Heart left ventricle (tissue), 13 donors: ENCODE data around the gene STK24.

Experiments used
- POLR2A ChIP-seq, 2 donors: fragments of 450-650 bp; IDR thresholded peaks; one replicate each; pipeline ENCODE4 v1.6.1; 2017; ENCODE audit warnings: antibody characterized with exemption in 2 of 2, mild to moderate bottlenecking in 2 of 2, moderate library complexity in 2 of 2
- TF ChIP-seq, protein P1 (sequence below), 12 donors: fragments of 200-600 bp; sonication (generic) in 4 of 12; IDR thresholded peaks; one replicate each; pipeline versions ENCODE4 v1.5.0 to v1.8.0; 2018 to 2022; ENCODE audit warnings: antibody characterized with exemption in 12 of 12, mild to moderate bottlenecking in 5 of 12
- donor health status: ischemic (EF 13 %, LVEDD 7.1; RV severe dilation, severe dysfunction).
- donor health status: DM: no; HTN: yes; CAD: no.
- donor health status: DM: no; HTN: no; CAD: no.
- donor health status: ischemic (EF 25% LVEDD 6.9; RV normal size, moderate dysfunction).
- donor health status: ischemic (EF 25% LVEDD 5.7; RV mildly dilated, moderate dysfunction).
- donor health status: ischemic (EF 35%, LVEDD 5.7; RV mildly dilated, moderate dysfunction).
- donor health status: nonischemic (EF 11% LVEDD 7.7; RV severe dilation, severe dysfunction).
- donor health status: DM: yes; HTN: yes; CAD: no.
- donor health status: PGD.
- donor health status: ischemic (EF 29% LVEDD 5.4; RV normal size, mild dysfunction).
- donor health status: nonischemic (EF 23%, LVEDD 6.1; RV moderate dilation, normal function).

DNA sequence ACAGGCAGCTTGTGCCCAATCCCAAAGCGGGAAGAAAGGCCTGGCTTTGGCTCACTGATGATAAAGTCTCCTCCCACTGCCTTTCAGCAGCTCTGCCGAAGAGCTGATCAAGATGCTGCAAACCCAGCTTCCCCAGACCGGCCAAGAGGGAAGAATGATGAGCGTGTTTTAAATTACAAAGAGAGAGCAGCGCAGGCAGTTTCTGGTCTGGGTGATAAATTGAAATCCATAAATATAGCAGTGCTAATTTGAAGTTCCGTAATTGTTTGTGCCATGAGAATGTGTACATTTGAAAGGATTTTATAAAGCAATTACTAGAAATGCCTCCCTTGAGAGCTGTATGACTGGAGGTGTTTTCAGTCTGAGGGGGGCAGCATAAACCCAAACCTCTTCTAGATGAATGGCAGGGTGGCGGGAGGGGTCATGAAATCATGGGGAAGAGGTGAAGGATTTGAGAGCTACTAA lies 171.8 kb downstream of the STK24 start:
- TF ChIP-seq POLR2A (IDR thresholded peaks at IDR 0.05) = no peak
- TF ChIP-seq, protein P1, sequence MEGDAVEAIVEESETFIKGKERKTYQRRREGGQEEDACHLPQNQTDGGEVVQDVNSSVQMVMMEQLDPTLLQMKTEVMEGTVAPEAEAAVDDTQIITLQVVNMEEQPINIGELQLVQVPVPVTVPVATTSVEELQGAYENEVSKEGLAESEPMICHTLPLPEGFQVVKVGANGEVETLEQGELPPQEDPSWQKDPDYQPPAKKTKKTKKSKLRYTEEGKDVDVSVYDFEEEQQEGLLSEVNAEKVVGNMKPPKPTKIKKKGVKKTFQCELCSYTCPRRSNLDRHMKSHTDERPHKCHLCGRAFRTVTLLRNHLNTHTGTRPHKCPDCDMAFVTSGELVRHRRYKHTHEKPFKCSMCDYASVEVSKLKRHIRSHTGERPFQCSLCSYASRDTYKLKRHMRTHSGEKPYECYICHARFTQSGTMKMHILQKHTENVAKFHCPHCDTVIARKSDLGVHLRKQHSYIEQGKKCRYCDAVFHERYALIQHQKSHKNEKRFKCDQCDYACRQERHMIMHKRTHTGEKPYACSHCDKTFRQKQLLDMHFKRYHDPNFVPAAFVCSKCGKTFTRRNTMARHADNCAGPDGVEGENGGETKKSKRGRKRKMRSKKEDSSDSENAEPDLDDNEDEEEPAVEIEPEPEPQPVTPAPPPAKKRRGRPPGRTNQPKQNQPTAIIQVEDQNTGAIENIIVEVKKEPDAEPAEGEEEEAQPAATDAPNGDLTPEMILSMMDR (IDR thresholded peaks at IDR 0.05) = no peak
